Cardiac fibroblast (primary cell): Measurements from ENCODE around the gene ACOT7.
A peak's percentile ranks its signal among the peaks of the same experiment; 100 is the strongest.

Experiments
- DNase-seq, 2 donors: peaks; one replicate each; pipeline versions ENCODE4 v3.0.0 to v3.0.0-alpha.2; 2010; ENCODE audit warnings: low read depth in 2 of 2
- H3K4me3 ChIP-seq, 2 donors: replicated peaks in 1 of 2; 1 replicate in 1 of 2; 2 replicates in 1 of 2; pipeline ENCODE4 v1.5.1; 2011; ENCODE audit warnings: low read depth in 2 of 2, low read length in 2 of 2, mild to moderate bottlenecking in 2 of 2, moderate library complexity in 1 of 2
- TF ChIP-seq, protein P1 (sequence below): IDR thresholded peaks from one replicate; pipeline ENCODE4 v1.5.1; 2011; ENCODE audit warnings: low read depth, mild to moderate bottlenecking, low read length, inconsistent platforms

ACOT7 gene

DNA sequence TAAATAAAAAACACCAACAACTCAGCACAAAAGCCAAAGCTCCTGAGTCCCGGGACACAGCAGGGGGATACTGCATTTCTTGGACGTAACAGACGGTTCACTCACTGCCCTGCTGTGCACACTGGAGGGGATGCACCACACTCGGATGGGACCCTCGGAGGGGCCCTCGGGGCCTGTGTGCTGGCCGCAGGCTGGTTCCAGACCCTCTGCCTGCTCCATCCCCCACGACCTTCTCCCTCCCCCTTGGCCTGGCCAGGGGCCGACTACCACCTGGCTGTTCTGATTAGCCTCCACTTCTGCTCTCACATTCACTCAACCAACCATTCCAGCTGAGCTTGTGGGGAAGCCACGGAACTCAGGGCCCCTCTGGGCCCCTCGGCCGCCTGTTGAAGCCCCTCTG, 64.9 kb downstream of the ACOT7 start:
- TF ChIP-seq, protein P1, sequence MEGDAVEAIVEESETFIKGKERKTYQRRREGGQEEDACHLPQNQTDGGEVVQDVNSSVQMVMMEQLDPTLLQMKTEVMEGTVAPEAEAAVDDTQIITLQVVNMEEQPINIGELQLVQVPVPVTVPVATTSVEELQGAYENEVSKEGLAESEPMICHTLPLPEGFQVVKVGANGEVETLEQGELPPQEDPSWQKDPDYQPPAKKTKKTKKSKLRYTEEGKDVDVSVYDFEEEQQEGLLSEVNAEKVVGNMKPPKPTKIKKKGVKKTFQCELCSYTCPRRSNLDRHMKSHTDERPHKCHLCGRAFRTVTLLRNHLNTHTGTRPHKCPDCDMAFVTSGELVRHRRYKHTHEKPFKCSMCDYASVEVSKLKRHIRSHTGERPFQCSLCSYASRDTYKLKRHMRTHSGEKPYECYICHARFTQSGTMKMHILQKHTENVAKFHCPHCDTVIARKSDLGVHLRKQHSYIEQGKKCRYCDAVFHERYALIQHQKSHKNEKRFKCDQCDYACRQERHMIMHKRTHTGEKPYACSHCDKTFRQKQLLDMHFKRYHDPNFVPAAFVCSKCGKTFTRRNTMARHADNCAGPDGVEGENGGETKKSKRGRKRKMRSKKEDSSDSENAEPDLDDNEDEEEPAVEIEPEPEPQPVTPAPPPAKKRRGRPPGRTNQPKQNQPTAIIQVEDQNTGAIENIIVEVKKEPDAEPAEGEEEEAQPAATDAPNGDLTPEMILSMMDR: no peak
- no peak overlapping the region for H3K4me3 ChIP-seq
- no peak for DNase-seq

DNA sequence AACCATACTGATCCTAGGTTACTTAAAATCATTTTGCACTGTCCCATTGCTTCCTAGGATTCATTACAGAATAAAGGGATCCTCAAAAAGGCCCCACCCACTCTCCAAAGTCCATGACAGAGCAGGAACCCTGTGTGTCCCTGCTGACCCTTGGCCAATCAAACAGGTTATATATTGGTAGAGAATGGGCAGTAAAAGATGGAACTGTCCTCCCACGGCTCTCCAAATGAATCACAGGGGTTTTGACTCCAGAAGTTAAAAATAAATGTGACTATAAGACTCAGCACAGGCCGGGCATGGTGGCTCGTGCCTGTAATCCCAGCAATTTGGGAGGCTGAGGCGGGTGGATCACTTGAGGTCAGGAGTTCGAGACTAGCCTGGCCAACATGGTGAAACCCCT, 65.5 kb downstream of the ACOT7 start:
- no peak overlapping the region for H3K4me3 ChIP-seq
- DNase-seq: no peak
- TF ChIP-seq, protein P1: no peak

DNA sequence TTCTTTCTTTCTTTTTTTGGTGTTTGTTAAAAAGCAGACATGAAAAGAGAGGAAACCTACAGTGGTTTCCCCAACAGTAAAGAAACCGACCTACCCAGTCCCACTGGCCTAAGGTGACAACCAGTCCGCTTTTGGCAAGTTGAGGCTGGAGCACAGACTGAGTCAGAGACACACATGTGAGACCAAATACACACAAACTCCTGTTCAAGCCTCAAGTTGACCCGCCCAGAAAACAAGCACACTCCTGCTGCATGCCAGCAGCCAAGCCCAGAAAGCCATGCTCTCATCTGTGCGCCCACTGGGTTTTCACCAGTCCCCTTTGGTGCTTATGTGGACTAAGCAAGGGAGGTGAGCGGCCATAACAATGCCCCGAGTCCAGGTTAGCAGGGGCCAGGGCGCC, 68.1 kb downstream of the ACOT7 start:
- TF ChIP-seq, protein P1: no peak
- no peak for DNase-seq
- H3K4me3 ChIP-seq: no peak overlapping the region

DNA sequence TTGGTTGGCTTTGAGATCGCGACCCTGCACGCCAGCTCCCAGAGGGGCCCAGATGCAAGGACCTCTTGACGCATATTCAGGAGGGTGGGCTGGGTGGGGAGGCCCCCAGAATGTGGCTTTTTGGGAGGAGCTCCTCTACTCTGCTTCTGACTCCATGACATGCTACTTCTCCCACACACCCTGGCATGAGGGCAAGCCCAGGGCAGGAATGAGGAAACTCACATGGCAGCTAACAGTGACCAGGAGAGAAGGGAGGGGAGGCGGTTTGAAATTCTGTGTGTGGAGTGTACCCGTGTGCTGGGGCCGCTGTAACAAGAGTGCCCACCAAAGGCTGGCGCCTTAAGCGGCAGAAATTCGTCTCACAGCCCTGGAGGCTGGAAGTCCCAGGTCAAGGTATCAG, 71.4 kb downstream of the ACOT7 start:
- TF ChIP-seq, protein P1: no peak
- H3K4me3 ChIP-seq: no peak overlapping the region
- no peak for DNase-seq

DNA sequence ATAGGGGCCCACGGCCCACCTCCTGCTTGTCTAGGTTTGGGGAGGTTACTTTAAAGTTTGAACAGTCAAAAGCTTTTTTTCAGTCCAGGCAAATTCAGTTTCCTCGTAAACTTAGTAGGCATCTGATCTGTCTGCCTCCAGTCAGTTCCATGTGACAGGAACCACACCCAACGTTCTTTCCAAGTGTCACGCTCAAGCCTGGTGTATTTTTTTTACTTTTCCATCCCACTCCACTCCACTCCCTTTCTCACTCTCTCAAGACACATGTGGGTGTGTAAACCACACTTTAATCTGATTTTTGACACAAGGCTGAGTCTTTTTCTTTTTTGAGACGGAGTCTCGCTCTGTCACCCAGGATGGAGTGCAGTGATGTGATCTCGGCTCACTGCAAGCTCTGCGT, 72.4 kb downstream of the ACOT7 start:
- no peak overlapping the region for H3K4me3 ChIP-seq
- TF ChIP-seq, protein P1: no peak
- DNase-seq: no peak

DNA sequence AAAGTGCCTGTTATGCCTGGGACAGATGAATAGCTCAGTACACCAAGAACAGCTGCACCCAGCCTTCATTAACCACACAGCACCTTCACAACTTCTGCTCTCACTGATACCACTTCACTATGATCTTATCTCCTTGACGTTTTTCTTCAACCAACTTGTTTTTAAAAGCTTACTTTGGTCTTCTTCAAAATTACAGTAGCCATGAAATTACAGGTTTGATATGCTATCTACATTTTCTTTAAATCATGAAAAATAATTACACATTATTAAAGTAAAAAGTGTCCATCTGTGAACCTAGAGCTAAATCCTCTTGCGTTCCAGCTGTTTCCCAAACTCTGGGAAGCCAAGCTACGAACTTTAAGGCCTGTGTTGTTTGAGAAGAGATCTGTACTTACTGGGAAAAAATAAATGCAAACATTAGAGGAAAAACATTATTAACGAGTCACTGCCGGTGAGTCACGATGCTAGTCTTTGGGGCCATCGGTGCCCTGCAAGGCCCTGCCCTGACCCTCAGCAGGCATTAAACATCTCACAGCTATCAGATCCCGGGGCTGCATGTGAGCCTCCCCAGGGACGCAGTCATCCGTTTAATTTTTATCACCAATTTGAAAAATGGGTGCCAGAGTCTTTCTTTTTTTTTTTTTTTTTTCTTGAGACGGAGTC, 76.3 kb downstream of the ACOT7 start:
- TF ChIP-seq, protein P1: no peak
- H3K4me3 ChIP-seq: no peak overlapping the region
- DNase-seq: peak in 1 of 2 donors; percentile 53
